Measurements from ENCODE around the gene MYOD1.

The MYOD1 gene

GRCh38 chr11:17764446-17765218, 45.3 kb downstream of the MYOD1 start:
- no peak for DNase-seq (ENCODE audit: extremely low read depth, low read depth)
- no peak overlapping the region for H3K4me3 ChIP-seq (replicated peaks; ENCODE audit: low read depth, low read length)
- TF ChIP-seq CTCF (IDR thresholded peaks at IDR 0.05; ENCODE audit: low read depth, low read length, missing control alignments), result no peak

- H3K4me3 ChIP-seq (replicated peaks; ENCODE audit: low read depth, low read length), result no peak overlapping the region
- DNase-seq (ENCODE audit: extremely low read depth, low read depth), result no peak
- TF ChIP-seq CTCF (IDR thresholded peaks at IDR 0.05; ENCODE audit: low read depth, low read length, missing control alignments), result no peak
Observed at GRCh38 chr11:17765356-17766072, 46.1 kb downstream of the MYOD1 start.

- no peak overlapping the region for H3K4me3 ChIP-seq (replicated peaks; ENCODE audit: low read depth, low read length)
- no peak for TF ChIP-seq CTCF (IDR thresholded peaks at IDR 0.05; ENCODE audit: low read depth, low read length, missing control alignments)
- DNase-seq (ENCODE audit: extremely low read depth, low read depth), result no peak
Observed at GRCh38 chr11:17766073-17766359, 46.6 kb downstream of the MYOD1 start.

- no peak for TF ChIP-seq CTCF (IDR thresholded peaks at IDR 0.05; ENCODE audit: low read depth, low read length, missing control alignments)
- DNase-seq (ENCODE audit: extremely low read depth, low read depth), result no peak
- H3K4me3 ChIP-seq (replicated peaks; ENCODE audit: low read depth, low read length), result no peak overlapping the region
Observed at GRCh38 chr11:17766590-17766989, 47.2 kb downstream of the MYOD1 start.

GRCh38 chr11:17767301-17767885, 48.0 kb downstream of the MYOD1 start:
- H3K4me3 ChIP-seq (replicated peaks; ENCODE audit: low read depth, low read length), result no peak overlapping the region
- no peak for DNase-seq (ENCODE audit: extremely low read depth, low read depth)
- no peak for TF ChIP-seq CTCF (IDR thresholded peaks at IDR 0.05; ENCODE audit: low read depth, low read length, missing control alignments)

- no peak overlapping the region for H3K4me3 ChIP-seq (replicated peaks; ENCODE audit: low read depth, low read length)
- TF ChIP-seq CTCF (IDR thresholded peaks at IDR 0.05; ENCODE audit: low read depth, low read length, missing control alignments), result no peak
- no peak for DNase-seq (ENCODE audit: extremely low read depth, low read depth)
Observed at GRCh38 chr11:17767914-17768313, 48.5 kb downstream of the MYOD1 start.

All from HFF-Myc (cell line).